LoVo (cell line): ENCODE results near the gene SCGB3A1.

Source experiments
- DNase-seq: peaks from one replicate; pipeline ENCODE4 v3.0.0-alpha.2; 2016; ENCODE audit warnings: low spot score

The SCGB3A1 gene

GRCh38 chr5:180591311-180591887 lies at the start of gene SCGB3A1:
Gene SCGB3A1, minus strand, starts transcription at chr5:180591499. Its CDS starts 37 bp downstream, at chr5:180591462.
- no peak for DNase-seq

GRCh38 chr5:180640611-180640860 lies 49.2 kb upstream of the SCGB3A1 start:
- no peak for DNase-seq

GRCh38 chr5:180639741-180640610 lies 48.7 kb upstream of the SCGB3A1 start:
- no peak for DNase-seq

- DNase-seq: no peak
These were observed 48.0 kb upstream of the SCGB3A1 start for GRCh38 chr5:180639287-180639686.

- DNase-seq: no peak
These were observed 46.8 kb upstream of the SCGB3A1 start for GRCh38 chr5:180637962-180638680.

GRCh38 chr5:180636403-180637075 lies 45.2 kb upstream of the SCGB3A1 start:
- DNase-seq: no peak

GRCh38 chr5:180636016-180636402 lies 44.7 kb upstream of the SCGB3A1 start:
- no peak for DNase-seq

- DNase-seq: no peak
These were observed 42.2 kb upstream of the SCGB3A1 start for GRCh38 chr5:180633283-180634177.

- DNase-seq: no peak
These were observed 41.5 kb upstream of the SCGB3A1 start for GRCh38 chr5:180632768-180633167.

- DNase-seq: no peak
These were observed 40.5 kb upstream of the SCGB3A1 start for GRCh38 chr5:180631549-180632383.

- no peak for DNase-seq
These were observed 39.1 kb upstream of the SCGB3A1 start for GRCh38 chr5:180630426-180630825.

GRCh38 chr5:180629831-180630382 lies 38.6 kb upstream of the SCGB3A1 start:
- DNase-seq: no peak

GRCh38 chr5:180628827-180629750 lies 37.8 kb upstream of the SCGB3A1 start:
- DNase-seq: no peak

- no peak for DNase-seq
These were observed 36.9 kb upstream of the SCGB3A1 start for GRCh38 chr5:180628211-180628610.

- no peak for DNase-seq
These were observed 36.3 kb upstream of the SCGB3A1 start for GRCh38 chr5:180627386-180628120.

GRCh38 chr5:180626661-180627385 lies 35.5 kb upstream of the SCGB3A1 start:
- DNase-seq: no peak

- DNase-seq: no peak
These were observed 34.7 kb upstream of the SCGB3A1 start for GRCh38 chr5:180625791-180626660.
